Caki2 (cell line): ENCODE data around the gene PIWIL4. TPM values are rescaled to one million over a fixed set of nuclear protein-coding genes. Genes with fewer than 3 reads are reported as not detected.
"Not testable (repeated sequence)": the region's sequence is repeated elsewhere in the genome, so short reads cannot be mapped to it uniquely, and the experiment has no call there.

ENCODE experiments used
- DNase-seq: peaks from one replicate; pipeline ENCODE4 v3.0.0-alpha.2; 2015; ENCODE audit warnings: low read depth
- in situ Hi-C: cut with HindIII; loops from 2 replicates; pipeline ENCODE4 v1.10.0; 2016; ENCODE audit warnings: low sequenced_read_pairs, low pct_unique_long_range_greater_than_20kb, mixed read lengths
- total RNA-seq: library from RNA; depleted of rRNA; stranded (reverse); fragments of >200 nt; shearing (Covaris generic); gene quantifications from 2 replicates; pipeline ENCODE4 v1.2.3, GENCODE V29; 2014; ENCODE audit warnings: low replicate concordance

The PIWIL4 gene
- total RNA-seq, 1 experiment from 2014 or later, result 0.95 TPM

DNA sequence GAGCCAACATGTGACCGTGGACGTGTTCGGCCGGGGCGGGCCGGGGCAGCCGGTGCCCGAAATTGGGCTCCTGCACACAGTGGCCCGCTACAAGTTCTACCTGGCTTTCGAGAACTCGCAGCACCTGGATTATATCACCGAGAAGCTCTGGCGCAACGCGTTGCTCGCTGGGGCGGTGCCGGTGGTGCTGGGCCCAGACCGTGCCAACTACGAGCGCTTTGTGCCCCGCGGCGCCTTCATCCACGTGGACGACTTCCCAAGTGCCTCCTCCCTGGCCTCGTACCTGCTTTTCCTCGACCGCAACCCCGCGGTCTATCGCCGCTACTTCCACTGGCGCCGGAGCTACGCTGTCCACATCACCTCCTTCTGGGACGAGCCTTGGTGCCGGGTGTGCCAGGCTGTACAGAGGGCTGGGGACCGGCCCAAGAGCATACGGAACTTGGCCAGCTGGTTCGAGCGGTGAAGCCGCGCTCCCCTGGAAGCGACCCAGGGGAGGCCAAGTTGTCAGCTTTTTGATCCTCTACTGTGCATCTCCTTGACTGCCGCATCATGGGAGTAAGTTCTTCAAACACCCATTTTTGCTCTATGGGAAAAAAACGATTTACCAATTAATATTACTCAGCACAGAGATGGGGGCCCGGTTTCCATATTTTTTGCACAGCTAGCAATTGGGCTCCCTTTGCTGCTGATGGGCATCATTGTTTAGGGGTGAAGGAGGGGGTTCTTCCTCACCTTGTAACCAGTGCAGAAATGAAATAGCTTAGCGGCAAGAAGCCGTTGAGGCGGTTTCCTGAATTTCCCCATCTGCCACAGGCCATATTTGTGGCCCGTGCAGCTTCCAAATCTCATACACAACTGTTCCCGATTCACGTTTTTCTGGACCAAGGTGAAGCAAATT lies 21.7 kb upstream of the PIWIL4 start:
- in situ Hi-C loops, result no loop called here
- no peak for DNase-seq

DNA sequence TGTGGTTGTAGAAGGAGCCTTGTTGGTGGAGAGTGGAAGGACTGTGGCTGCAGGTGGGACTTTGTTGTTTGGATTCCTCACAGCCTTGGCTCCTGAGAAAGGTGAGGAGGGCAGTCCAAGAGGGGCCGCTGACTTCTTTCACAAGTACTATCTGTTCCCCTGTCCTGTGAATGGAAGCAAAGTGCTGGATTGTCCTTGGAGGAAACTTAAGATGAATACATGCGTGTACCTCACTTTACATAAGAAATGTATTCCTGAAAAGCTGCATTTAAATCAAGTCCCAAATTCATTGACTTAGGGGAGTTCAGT lies 21.1 kb upstream of the PIWIL4 start:
- DNase-seq, result no peak
- in situ Hi-C loops, result no loop called here

DNA sequence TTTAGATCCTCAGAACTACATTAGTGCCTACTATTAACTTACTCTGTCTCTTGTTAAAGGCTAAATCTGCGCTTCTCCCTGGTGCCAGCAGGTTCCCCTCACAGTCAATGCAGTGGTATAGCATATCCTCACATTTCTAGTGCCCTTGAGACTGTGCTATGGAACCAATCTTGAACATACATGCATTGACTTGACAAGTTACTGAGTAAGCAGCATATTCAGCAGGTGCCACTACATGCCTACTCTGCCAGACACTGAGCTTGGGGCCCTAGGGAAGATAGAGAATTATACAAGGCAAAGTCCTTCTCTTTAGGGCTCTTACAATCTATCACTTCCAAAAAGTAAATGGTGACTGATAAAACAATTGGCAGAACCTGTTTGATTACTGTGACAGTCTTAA lies 20.3 kb upstream of the PIWIL4 start:
- no peak for DNase-seq
- in situ Hi-C loops, result no loop called here

DNA sequence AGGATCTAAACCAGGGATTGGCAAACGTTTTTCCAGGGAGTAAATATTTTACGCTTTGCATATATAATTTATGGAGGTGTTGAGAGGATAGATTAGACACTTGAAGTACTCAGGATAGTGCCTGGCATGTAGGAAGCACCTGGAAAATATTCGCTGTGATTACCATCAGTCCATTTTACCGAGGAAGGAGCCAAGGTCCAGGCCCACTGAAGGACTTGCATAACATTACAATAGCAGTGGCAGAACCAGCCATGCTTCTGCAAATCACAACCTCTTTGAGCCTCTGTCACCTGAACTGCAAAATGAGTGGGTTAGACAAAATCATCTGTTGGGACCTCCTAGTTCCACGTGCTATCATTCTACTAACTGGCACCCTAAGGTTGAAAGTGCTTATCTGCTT lies 18.0 kb upstream of the PIWIL4 start:
- in situ Hi-C loops, result no loop called here
- DNase-seq, result no peak

DNA sequence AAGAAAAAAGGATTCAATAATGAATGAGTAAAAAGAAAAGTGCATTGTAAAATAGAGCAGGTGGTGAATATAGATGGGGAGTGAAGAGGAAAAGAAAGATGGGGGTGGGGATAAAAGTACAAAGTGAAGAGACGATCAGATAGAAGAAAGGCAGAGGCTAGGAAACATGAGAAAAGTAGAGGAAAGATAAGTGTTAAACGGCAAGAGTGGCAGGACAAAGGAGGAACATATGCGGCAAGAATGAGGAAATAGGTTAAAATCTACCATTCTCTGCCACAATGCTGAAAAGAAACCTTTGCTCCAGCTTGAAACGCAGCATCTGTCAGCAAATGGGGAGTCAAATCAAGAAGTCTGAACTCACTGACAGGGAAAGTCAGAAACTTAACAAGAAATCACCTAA lies 16.7 kb upstream of the PIWIL4 start:
- no peak for DNase-seq
- in situ Hi-C loops, result no loop called here

DNA sequence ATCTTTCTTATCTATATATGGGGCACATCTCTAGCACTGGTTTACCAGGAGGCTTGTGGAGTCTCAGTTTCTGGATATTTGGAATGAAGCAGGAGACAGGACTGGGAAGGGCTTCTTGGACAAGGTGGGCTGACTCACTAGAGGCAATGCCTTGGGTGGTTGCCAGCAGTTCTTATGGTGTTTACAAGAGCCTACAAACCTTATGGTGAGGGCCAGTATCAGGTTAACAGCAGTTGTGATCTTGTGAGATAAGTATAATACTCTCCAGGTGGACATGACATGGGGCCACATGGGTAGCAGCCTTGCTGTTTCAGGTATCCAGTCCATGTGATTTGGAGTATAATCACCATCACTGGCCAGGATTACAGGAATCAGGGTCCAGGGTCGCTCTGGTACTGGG lies 13.2 kb upstream of the PIWIL4 start:
- in situ Hi-C loops, result no loop called here
- DNase-seq, result no peak

DNA sequence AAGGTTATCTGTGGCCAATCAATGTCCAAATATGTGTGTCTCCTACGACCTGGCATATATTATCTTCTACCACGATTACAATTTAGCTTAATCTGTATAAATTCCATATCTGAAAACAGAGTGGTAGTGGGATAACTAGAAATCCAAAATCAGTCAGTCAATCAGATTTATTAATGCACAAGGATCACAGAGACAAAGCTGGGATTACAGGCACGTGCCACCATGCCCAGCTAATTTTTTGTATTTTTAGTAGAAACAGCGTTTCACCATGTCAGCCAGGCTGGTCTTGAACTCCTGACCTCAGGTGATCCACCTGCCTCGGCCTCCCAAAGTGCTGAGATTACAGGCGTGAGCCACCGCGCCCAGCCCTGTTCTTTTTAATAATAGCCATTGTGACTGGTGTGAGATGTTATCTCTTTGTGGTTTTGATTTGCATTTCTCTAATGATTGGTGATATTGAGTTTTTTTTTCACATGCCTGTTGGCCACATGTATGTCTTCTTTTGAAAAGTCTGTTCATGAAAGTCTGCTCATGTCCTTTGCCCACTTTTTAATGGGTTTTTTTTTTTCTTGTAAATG lies 11.3 kb upstream of the PIWIL4 start:
- in situ Hi-C loops, result not testable (repeated sequence)

DNA sequence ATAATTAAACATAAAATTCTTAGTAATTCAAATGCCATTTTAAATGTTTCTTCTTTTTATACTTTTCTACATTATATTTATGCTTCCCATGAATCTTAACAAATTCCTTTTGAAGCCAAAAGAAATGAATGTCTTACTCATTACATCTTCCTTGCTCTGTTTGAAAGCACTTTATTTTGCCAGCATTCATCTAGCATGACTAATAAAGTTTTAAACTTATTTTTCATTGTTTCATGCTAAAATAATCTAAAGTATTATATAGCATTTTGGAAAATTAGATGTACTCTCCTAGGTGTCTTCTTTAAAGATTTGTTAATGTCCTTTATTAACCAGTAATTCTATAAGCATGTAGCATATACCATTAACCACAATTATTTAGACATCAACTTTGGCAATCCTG lies 9.7 kb upstream of the PIWIL4 start:
- DNase-seq, result no peak
- in situ Hi-C loops, result no loop called here

More for the DNA sequence above, 11.3 kb upstream of the PIWIL4 start:
- not testable (repeated sequence) for DNase-seq

DNA sequence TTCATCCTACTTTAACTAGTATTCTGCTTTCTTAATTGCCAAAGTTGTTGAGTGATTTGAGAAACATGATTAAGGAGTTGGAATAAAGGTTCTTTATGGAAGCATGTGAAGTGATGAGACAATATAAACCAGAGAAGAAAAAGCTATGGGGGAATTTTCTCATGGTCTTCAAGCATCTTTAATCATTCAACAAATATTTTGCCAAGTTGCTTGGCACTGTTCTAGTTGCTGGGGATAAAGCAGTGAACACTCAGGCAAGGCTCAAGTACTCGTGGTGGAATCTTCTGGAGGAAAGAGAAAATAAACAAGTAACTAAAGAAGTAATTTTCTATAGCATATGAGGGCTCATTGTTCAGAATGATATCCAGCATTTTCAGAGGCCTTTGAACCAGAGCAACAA lies 9.2 kb upstream of the PIWIL4 start:
- no peak for DNase-seq
- in situ Hi-C loops, result no loop called here

DNA sequence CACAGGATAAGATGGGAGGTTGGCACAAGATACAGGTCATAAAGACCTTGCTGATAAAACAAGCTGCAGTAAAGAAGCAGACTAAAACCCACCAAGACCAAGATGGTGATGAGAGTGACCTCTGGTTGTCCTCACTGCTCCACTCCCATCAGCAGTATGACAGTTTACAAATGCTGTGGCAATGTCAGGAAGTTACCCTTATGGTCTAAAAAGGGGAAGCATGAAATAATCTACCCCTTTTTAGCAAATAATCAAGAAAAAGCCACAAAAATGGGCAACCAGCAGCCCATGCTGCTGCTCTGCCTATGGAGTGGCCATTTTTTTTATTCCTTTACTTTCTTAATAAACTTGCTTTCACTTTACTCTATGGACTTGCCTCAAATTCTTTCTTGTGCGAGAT lies 8.7 kb upstream of the PIWIL4 start:
- DNase-seq, result no peak

DNA sequence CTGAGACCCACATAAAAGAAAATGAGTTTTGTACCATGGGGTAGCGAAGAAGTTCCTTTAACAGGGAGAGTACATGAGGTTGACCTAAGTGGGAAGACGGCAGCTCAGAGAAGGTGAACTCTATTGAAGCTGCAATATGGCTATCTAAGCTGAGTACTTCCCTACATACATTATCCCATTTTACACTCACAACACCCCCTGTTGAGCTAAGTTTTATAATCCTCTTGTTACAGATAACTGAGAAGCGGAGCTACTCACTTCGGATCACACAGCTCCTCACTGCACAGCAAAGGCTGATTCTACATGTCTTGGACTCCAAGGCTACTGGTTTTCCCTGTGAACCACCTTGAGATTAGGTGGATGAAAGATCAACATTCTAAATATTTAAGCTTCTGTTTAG lies 8.2 kb upstream of the PIWIL4 start:
- in situ Hi-C loops, result no loop called here
- no peak for DNase-seq

More for the DNA sequence above, 8.7 kb upstream of the PIWIL4 start:
- in situ Hi-C loops, result no loop called here

DNA sequence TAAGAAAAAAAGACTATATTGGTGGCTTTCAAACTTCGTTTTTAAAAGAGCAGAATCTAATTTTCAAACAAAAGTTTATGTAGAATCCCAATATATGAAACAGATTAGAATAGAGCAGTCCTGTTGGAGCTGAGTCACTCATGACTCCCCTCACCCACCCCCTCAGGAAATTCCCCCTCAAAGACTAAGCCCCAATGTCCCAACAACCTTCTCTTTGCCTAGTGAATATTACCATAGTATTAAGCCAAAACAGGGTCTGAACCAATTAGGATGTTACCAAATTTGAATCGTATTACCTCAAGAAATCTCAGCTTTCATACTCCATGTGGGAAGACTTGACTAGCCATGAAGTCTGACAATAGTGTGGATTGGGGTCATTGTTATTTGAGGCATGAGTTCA lies 7.8 kb upstream of the PIWIL4 start:
- DNase-seq, result no peak
- in situ Hi-C loops, result no loop called here

DNA sequence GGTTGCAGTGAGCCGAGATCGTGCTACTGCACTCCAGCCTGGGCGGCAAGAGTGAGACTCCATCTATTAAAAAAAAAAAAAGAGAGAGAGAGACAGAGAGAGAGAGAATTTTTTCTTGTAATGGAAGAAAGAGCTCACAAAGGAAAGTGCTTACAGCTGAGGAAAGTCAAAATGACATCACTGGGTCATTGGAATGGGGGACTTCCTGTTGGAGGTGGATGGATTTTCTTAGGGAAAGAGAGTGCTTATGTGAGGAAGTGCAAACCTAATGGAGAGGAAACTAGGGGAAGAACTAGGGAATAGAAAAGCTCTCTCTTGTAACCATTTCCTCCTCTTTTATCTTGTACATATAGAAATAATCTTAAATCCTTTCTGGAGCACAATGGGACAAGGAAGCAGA lies 6.3 kb upstream of the PIWIL4 start:
- in situ Hi-C loops, result no loop called here
- no peak for DNase-seq

DNA sequence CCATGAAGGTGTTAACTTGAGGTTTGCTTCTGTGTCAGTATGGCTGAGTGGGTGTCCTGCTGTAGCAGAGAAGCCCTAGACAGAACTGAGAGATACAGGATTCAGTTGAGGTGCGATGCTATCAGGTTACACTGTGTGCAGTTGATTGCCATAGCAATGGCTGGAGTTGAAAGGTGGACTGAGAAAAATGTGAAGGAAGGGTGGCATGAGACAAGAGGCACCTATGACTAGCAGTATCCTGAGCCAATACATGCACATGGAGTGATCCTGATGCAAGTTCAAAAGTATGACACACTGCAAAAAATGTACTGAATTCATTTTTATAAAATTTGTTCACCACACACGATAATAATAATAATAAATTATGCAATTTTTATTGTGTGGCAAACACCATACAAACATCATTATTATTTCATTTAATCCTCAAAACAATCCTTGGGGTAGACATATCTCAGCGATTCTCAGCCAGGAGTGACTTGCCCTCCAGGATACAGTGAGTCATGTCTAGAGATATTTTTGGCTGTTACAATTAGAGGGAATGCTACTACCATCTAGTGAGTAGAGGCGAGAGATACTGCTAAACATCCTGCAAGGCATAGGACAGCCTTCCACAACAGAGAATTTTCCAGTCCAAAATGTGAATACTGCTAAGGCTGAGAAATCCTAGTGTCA lies 3.9 kb upstream of the PIWIL4 start:
- in situ Hi-C loops, result no loop called here
- peak; percentile 37 for DNase-seq

DNA sequence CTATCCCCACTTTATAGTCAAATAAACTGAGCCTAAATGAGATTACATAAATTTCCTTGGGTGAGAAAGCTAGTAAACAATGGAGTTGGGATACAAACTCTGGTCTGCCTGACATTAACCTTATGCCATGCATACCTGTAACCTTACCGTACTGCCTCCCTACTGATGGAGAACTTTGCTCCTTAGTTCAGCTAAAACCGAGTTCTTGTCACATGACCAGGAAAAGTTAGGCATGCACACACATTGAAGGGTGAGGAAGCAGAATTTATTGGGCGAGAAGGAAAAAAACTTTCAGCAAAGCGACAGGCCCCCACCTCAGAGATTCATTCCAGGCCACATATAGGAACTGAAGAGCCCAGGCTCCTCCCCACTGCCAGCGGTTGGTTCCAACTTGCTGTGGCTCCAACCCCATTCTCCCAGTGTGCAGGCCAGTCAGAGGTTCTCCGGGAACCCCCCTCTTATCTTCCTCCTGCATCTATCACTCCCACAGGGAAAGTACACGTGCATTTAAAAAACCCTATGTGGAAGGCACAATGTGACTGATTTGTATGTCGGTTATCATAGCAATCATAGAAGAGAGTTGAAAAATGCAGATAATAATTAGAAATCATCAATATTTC lies 3.2 kb upstream of the PIWIL4 start:
- DNase-seq, result peak; percentile 35
- in situ Hi-C loops, result no loop called here

DNA sequence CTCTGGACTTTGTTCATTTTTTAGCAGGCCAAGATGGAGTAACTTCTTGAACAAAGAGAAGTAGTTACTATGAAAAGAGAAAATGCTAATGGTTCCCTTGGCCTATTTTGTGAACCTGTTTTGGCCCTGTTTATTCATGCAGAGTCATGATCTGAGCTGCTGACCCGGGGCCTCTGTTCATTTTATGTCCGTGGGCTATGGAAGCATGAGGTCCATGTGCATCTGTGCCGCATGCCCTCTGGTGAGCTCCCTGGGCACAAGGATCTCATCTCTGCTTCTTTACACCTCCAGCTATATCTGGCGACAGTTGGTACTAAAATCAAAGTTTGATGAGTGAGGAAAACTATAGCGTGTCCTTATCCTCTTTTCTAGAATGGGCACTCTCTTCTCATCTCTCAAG lies 1.0 kb downstream of the PIWIL4 start:
- no peak for DNase-seq
- in situ Hi-C loops, result no loop called here

DNA sequence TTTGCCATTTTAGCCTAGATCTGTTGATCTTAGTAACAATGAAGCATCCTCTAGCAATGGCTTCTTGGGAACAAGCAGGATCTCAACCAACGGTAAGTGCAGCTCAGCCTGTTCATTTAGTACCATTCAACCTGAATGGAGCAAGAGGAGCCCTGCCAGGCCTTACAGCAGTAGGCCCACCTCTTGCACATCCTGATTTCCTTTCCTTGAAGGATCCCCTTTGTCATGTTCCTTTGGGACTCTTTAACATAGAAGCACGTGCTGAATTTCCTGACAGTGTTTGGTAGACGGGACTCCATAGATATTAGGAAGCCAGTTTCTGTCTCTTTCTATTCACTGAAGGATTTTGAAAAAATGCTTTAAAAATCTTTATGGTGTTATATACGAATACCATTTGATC lies 1.5 kb downstream of the PIWIL4 start:
- in situ Hi-C loops, result no loop called here
- DNase-seq, result no peak

DNA sequence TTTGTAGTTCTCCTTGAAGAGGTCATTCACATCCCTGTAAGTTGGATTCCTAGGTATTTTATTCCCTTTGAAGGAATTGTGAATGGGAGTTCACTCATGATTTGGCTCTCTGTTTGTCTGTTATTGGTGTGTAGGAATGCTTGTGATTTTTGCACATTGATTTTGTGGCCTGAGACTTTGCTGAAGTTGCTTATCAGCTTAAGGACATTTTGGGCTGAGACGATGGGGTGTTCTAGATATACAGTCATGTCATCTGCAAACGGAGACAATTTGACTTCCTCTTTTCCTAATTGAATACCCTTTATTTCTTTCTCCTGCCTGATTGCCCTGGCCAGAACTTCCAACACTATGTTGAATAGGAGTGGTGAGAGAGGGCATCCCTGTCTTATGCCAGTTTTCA lies 5.8 kb downstream of the PIWIL4 start:
- DNase-seq, in situ Hi-C loops: not testable (repeated sequence)
